Astrocyte (in vitro differentiated cells and primary cell): Measurements from ENCODE around the gene GLP1R.

Experiments used
- CTCF ChIP-seq: IDR thresholded peaks from 2 replicates; pipeline ENCODE4 v1.5.1; 2011; ENCODE audit warnings: low read depth, mild to moderate bottlenecking, inconsistent platforms, low read length, moderate library complexity; ENCODE audit not compliant: insufficient read depth
- EZH2 ChIP-seq: IDR thresholded peaks from 2 replicates; pipeline ENCODE4 v1.6.1; 2012; ENCODE audit warnings: mild to moderate bottlenecking, low read length, inconsistent platforms; ENCODE audit not compliant: insufficient read depth

- no peak for TF ChIP-seq CTCF
- no peak for TF ChIP-seq EZH2
Measured at GRCh38 chr6:39065561-39065960, 17.0 kb downstream of the GLP1R start.
